ENCODE data around the gene C20orf173. TPM values are rescaled to one million over a fixed set of nuclear protein-coding genes. Genes with fewer than 3 reads are reported as not detected.

The C20orf173 gene, protein sequence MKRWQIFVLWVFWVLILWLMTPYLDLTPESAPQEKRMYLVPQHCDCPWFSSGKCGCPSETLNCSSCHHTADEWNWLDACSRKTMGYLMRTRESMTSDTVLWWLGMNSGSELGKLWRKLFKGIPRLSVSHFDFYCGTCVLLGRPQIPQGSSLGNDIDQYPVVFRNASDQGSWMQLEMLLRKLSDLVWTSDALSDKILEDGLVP
- not detected in 2 replicates for total RNA-seq

DNA sequence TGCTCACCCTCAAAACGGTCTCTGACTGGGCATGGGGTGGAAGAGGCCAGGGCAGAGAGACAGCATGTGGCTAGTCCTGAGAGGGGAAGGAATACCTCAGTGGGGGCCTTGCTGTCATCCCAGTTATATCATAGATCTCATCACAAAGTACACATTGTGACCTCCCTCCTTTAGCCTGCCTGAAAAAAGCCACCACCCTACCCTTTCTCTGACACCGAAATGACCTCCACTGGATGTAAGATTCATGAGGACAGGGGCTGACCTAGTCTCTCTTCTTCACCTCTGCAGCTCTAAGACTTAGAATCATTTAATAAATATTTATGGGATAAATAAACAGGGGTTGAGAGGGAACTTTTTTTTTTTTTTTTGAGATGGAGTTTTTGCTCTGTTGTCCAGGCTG lies at the start of gene C20orf173:
C20orf173 (minus strand) TSS at position 101 of the 400 bp plus-strand sequence. CDS start 279 bp downstream, outside the sequence.
- DNase-seq (ENCODE audit: low read depth): no peak
- TF ChIP-seq, protein P1, sequence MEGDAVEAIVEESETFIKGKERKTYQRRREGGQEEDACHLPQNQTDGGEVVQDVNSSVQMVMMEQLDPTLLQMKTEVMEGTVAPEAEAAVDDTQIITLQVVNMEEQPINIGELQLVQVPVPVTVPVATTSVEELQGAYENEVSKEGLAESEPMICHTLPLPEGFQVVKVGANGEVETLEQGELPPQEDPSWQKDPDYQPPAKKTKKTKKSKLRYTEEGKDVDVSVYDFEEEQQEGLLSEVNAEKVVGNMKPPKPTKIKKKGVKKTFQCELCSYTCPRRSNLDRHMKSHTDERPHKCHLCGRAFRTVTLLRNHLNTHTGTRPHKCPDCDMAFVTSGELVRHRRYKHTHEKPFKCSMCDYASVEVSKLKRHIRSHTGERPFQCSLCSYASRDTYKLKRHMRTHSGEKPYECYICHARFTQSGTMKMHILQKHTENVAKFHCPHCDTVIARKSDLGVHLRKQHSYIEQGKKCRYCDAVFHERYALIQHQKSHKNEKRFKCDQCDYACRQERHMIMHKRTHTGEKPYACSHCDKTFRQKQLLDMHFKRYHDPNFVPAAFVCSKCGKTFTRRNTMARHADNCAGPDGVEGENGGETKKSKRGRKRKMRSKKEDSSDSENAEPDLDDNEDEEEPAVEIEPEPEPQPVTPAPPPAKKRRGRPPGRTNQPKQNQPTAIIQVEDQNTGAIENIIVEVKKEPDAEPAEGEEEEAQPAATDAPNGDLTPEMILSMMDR (conservative IDR thresholded peaks at IDR 0.05; ENCODE audit: low read depth, low read length): no peak
- no peak within 1 kb of the TSS for H3K4me3 ChIP-seq (ENCODE audit: low read depth, low read length)

DNA sequence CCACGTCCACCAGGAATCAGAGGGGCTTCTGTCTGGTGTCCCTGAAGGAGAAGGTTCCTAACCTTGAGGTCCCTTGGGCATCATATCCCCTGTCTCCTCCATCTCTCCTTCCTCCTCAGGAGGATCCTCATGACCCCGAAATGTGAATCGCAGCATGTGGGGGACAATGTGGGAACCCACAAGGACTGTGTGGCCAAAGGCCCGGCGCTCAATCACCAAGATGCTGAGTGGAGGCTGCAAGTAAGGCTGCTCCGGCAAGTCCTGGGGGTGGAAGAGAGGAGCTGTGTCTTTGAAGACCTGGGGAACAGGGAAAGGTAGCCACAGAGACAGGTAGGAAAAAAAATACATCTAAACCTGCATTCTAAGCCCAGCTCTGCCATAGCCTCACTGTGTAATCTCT lies 49.7 kb upstream of the C20orf173 start:
- TF ChIP-seq, protein P1 (conservative IDR thresholded peaks at IDR 0.05; ENCODE audit: low read depth, low read length): no peak
- DNase-seq (ENCODE audit: low read depth): no peak
- no peak overlapping the region for H3K4me3 ChIP-seq (ENCODE audit: low read depth, low read length)

DNA sequence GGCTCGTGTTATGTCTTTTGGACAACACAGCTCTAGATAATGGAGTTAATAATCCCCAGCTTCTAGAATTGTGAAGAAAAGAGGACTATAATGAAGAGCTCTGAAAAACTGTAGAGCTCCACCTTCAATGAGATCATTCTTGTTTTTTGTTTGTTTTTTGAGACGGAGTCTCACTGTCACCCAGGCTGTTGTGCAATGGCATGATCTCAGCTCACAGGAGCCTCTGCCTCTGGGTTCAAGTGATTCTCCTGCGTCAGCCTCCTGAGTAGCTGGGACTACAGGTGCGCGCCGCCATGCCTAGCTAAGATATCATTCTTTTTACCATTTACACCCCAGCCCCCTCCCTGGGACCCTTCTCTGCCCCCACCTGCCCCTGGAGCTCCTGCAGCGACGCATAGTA lies 49.0 kb upstream of the C20orf173 start:
- TF ChIP-seq, protein P1 (conservative IDR thresholded peaks at IDR 0.05; ENCODE audit: low read depth, low read length): no peak
- H3K4me3 ChIP-seq (ENCODE audit: low read depth, low read length): no peak overlapping the region
- DNase-seq (ENCODE audit: low read depth): no peak

DNA sequence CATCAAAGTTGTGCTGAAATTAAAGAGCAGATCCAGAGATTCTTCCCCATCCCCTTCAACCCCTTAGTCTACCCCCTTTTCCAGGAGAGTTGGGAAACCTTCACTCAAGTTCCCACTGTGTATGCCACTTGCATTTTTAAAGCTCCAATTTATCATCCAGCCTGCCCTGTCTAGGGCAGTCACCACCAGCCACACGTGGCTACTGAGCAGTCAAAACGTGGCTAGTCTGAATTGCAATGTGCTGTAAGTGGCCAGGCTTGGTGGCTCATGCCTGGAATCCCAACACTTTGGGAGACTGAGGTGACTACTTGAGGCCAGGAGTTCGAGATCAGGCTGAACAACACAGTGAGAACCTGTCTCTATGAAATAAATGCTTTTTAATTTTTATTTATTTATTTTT lies 47.4 kb upstream of the C20orf173 start:
- TF ChIP-seq, protein P1 (conservative IDR thresholded peaks at IDR 0.05; ENCODE audit: low read depth, low read length): no peak
- no peak for DNase-seq (ENCODE audit: low read depth)
- no peak overlapping the region for H3K4me3 ChIP-seq (ENCODE audit: low read depth, low read length)

DNA sequence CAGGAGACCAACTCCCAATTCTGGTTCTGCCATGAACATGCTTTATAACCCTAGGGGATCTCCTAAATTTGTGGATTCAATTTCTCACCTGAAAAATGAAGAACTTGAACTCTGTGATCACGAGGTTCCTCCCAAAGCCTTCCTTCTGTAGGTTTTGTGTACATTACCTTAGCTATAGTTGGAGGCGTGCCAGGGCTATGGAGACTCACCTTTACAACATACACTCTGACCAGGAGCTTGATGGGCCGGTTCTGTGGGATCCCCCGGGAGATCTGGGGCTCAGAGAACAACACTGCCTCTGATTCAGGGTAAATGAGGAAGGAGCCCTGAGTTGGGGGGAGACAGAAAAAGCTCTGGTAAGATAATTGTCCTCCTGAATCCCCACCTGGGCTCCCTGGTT lies 46.5 kb upstream of the C20orf173 start:
- TF ChIP-seq, protein P1 (conservative IDR thresholded peaks at IDR 0.05; ENCODE audit: low read depth, low read length): no peak
- no peak overlapping the region for H3K4me3 ChIP-seq (ENCODE audit: low read depth, low read length)
- no peak for DNase-seq (ENCODE audit: low read depth)

DNA sequence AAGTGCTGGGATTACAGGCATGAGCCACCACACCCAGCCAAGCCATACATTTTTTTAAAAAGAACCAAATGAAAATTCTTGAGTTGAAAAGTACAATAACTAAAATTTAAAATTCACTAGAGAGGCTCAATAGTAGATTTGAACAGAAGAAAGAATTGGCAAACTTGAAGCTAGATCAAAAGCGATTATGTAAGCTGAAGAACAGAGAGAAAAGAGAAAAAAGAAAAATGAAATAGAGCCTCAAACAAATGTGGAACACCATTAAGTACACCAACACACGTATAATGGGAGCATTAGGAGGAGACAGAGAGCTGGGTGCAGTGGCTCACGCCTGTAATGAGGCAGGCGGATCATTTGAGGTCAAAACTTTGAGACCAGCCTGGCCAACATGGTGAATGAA lies 43.4 kb upstream of the C20orf173 start:
- TF ChIP-seq, protein P1 (conservative IDR thresholded peaks at IDR 0.05; ENCODE audit: low read depth, low read length): no peak
- no peak for DNase-seq (ENCODE audit: low read depth)
- H3K4me3 ChIP-seq (ENCODE audit: low read depth, low read length): no peak overlapping the region

DNA sequence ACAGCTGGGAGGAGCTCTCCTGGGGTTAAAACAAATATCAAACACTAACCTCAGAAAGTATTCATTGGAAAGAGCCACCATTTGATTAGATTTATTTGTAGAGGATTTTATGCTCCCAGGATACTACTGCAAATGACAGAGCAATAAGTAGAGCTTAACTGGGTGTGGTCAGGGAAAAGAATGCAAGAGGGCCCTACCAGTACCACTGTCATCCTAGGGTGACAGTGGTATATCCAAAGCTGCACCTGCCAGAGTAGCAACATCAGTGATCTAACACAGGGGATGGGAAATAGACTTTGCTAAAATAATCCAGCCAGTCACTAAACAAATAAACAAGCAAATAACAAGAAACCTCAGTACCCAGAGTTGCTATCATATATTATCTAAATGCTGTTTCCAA lies 42.1 kb upstream of the C20orf173 start:
- TF ChIP-seq, protein P1 (conservative IDR thresholded peaks at IDR 0.05; ENCODE audit: low read depth, low read length): no peak
- no peak overlapping the region for H3K4me3 ChIP-seq (ENCODE audit: low read depth, low read length)
- no peak for DNase-seq (ENCODE audit: low read depth)
